GM23248 (cell line): ENCODE results near the gene FBLN2.

Experiments
- EZH2 ChIP-seq: fragments of 200-600 bp; sonication (generic); IDR thresholded peaks from 2 replicates; pipeline ENCODE4 v1.6.1; 2018; ENCODE audit warnings: antibody characterized with exemption, mild to moderate bottlenecking; ENCODE audit not compliant: insufficient read depth, poor library complexity, severe bottlenecking
- EZH2phosphoT487 ChIP-seq: fragments of 200-600 bp; sonication (generic); IDR thresholded peaks from 2 replicates; pipeline ENCODE4 v1.6.1; 2018; ENCODE audit warnings: antibody characterized with exemption, moderate library complexity, mild to moderate bottlenecking, low read depth; ENCODE audit not compliant: insufficient read depth

DNA sequence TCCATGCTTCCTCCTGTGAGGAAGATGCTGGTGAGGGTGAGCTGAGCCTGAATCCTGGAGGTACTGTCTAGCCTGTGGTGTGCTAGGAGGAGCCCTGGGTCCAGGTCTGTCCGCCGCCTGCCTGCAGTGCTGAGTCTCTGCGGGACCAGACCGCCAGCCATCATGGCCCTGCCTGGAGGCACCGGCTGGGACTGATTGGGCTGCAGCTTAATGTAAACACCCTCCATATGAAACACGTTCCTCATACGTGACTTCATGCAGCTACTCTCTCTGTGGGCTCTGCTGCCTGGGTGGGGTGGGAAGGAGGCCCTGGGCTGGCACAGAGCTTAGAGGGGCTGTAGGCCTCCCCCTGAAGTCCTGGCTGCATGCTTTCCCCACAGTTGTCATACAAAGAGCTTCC, 67.4 kb downstream of the FBLN2 start:
- no peak for TF ChIP-seq EZH2
- TF ChIP-seq EZH2phosphoT487: no peak
